Lower leg skin (tissue), 4 donors: ENCODE results near the gene FOXR1. TPM values are rescaled to one million over a fixed set of nuclear protein-coding genes. Genes with fewer than 3 reads are reported as not detected.

ENCODE experiments used
- DNase-seq, 2 donors: peaks; one replicate each; pipeline ENCODE4 v3.0.0-alpha.2; 2019; ENCODE audit warnings: low spot score in 2 of 2
- H3K4me3 ChIP-seq: fragments of 200-600 bp; sonication (generic); 2 replicates; pipeline ENCODE4 v1.5.1; 2017; ENCODE audit warnings: mild to moderate bottlenecking, low read depth; ENCODE audit not compliant: poor library complexity, severe bottlenecking
- CTCF ChIP-seq, 3 donors: fragments of 450-650 bp; IDR thresholded peaks; one replicate each; pipeline ENCODE4 v1.5.1; 2016; ENCODE audit warnings: antibody characterized with exemption in 3 of 3, mild to moderate bottlenecking in 3 of 3, moderate library complexity in 2 of 3
- POLR2A ChIP-seq, 2 donors: fragments of 450-650 bp; IDR thresholded peaks; one replicate each; pipeline ENCODE4 v1.6.1; 2016 to 2017; ENCODE audit warnings: antibody characterized with exemption in 2 of 2, mild to moderate bottlenecking in 1 of 2, moderate library complexity in 1 of 2
- WGBS, 2 donors: methylation state at CpG; one replicate each; pipeline ENCODE4 v1.1.5; 2018; 5-methylcytosine and 5-hydroxymethylcytosine counted together
- intact Hi-C: fragments of 100-400 bp; cut with DNase I; formaldehyde crosslinking; loops from one replicate; pipeline ENCODE4 v1.15.0; 2023; ENCODE audit warnings: low total_unique reads
- microRNA-seq, 2 donors: library from miRNA; unstranded; fragments of <30 nt; microRNA quantifications; one replicate each; pipeline ENCODE4, GENCODE V29; 2016; ENCODE audit warnings: borderline replicate concordance in 2 of 2, borderline number of aligned reads in 1 of 2
- total RNA-seq, 4 donors: library from RNA; depleted of rRNA; stranded (reverse); fragments of >200 nt; gene quantifications; one replicate each; pipeline ENCODE4 v1.1.0, GENCODE V29; 2016

The FOXR1 gene
- total RNA-seq, 4 donors from 2014 or later = not detected

- intact Hi-C loops = no loop called here
- 64 to 65% methylated on average over 7 to 9 of the region's 9 CpGs for WGBS, 2 donors
- no peak for TF ChIP-seq CTCF (IDR thresholded peaks at IDR 0.05)
- TF ChIP-seq POLR2A (IDR thresholded peaks at IDR 0.05) = no peak
- H3K4me3 ChIP-seq = no peak overlapping the region
- no peak for DNase-seq
These were observed 56.9 kb downstream of the FOXR1 start for GRCh38 chr11:119028346-119029068.

- no peak for DNase-seq
- 89 to 100% methylated on average over 1 of the region's 1 CpG for WGBS, 2 donors
- H3K4me3 ChIP-seq = no peak overlapping the region
- intact Hi-C loops = no loop called here
- TF ChIP-seq CTCF (IDR thresholded peaks at IDR 0.05) = no peak
- no peak for TF ChIP-seq POLR2A (IDR thresholded peaks at IDR 0.05)
These were observed 57.4 kb downstream of the FOXR1 start for GRCh38 chr11:119029069-119029339.

GRCh38 chr11:119029340-119030028, 57.9 kb downstream of the FOXR1 start:
- 37 to 46% methylated on average over 10 of the region's 10 CpGs for WGBS, 2 donors
- TF ChIP-seq CTCF (IDR thresholded peaks at IDR 0.05) (no peak), POLR2A (IDR thresholded peaks at IDR 0.05) (no peak)
- intact Hi-C loops = no loop called here
- peak in 1 of 2 donors; percentile 28 for DNase-seq
- H3K4me3 ChIP-seq = no peak overlapping the region

GRCh38 chr11:119030029-119030328, 58.4 kb downstream of the FOXR1 start:
- 3% methylated on average over 11 to 12 of the region's 13 CpGs for WGBS, 2 donors
- TF ChIP-seq CTCF (IDR thresholded peaks at IDR 0.05) = no peak
- no peak for TF ChIP-seq POLR2A (IDR thresholded peaks at IDR 0.05)
- no peak for DNase-seq
- intact Hi-C loops = no loop called here
- H3K4me3 ChIP-seq = peak overlapping the region; percentile 65

GRCh38 chr11:119030329-119031047, 58.9 kb downstream of the FOXR1 start, which contains the start of gene SLC37A4:
TSS of gene SLC37A4 (minus strand) at chr11:119030877.
- peak; percentile 97 to 99 for DNase-seq
- WGBS, 2 donors = 0 to 1% methylated on average over 49 to 52 of the region's 67 CpGs
- intact Hi-C loops = no loop called here
- TF ChIP-seq CTCF (IDR thresholded peaks at IDR 0.05) = no peak
- TF ChIP-seq POLR2A (IDR thresholded peaks at IDR 0.05) = no peak
- H3K4me3 ChIP-seq = peak within 1 kb of the TSS; percentile 65

Small RNAs within 50 kb of the gene (microRNA-seq; reads per million reads assigned to microRNA genes)
- gene MIR3656 = 0 reads per million in 2 donors

Other genes starting within 250 kb of the FOXR1 start
- gene DDX6, start 180.6 kb upstream of the FOXR1 start, total RNA-seq = 100 to 1,000 TPM in 2 of 4 donors, 10 to 100 TPM in 2; 71.8 to 117 (median 88.6) TPM
- gene CXCR5, start 87.9 kb upstream of the FOXR1 start, total RNA-seq = not detected
- gene BCL9L, start 45.8 kb upstream of the FOXR1 start, total RNA-seq = 10 to 100 TPM; 34.5 to 59.4 (median 45.8) TPM
- gene UPK2, start 15.5 kb upstream of the FOXR1 start, total RNA-seq = not detected
- gene CENATAC, start 26.4 kb downstream of the FOXR1 start, total RNA-seq = 10 to 100 TPM; 21.2 to 66.8 (median 39.9) TPM
- 1,000 to 10,000 TPM; 1,252 to 2,859 (median 1,930) TPM for gene RPS25, start 46.6 kb downstream of the FOXR1 start, total RNA-seq
- 10 to 100 TPM; 40.3 to 53.4 (median 52.2) TPM for gene TRAPPC4, start 47.0 kb downstream of the FOXR1 start, total RNA-seq
- gene SLC37A4, start 59.1 kb downstream of the FOXR1 start, total RNA-seq = 10 to 100 TPM; 14.0 to 25.4 (median 19.5) TPM
- 10 to 100 TPM; 21.8 to 47.0 (median 33.0) TPM for gene HYOU1, start 85.4 kb downstream of the FOXR1 start, total RNA-seq
- 10 to 100 TPM; 30.2 to 44.1 (median 41.3) TPM for gene VPS11, start 96.1 kb downstream of the FOXR1 start, total RNA-seq
- gene HMBS, start 113.1 kb downstream of the FOXR1 start, total RNA-seq = 10 to 100 TPM in 3 of 4 donors, 1 to 10 TPM in 1; 8.8 to 11.9 (median 11.1) TPM
- 10 to 100 TPM; 18.9 to 46.9 (median 27.5) TPM for gene DPAGT1, start 130.1 kb downstream of the FOXR1 start, total RNA-seq
- 10 to 100 TPM; 16.8 to 27.2 (median 22.6) TPM for gene C2CD2L, start 135.6 kb downstream of the FOXR1 start, total RNA-seq
- gene HINFP, start 149.8 kb downstream of the FOXR1 start, total RNA-seq = 10 to 100 TPM; 15.0 to 39.6 (median 31.2) TPM
- 1 to 10 TPM in 1 of 4 donors, under 1 TPM in 3; 0.52 to 1.1 (median 0.67) TPM for gene ABCG4, start 177.3 kb downstream of the FOXR1 start, total RNA-seq
- gene NLRX1, start 197.0 kb downstream of the FOXR1 start, total RNA-seq = 10 to 100 TPM; 31.4 to 58.0 (median 47.1) TPM
- gene NHERF4, start 213.7 kb downstream of the FOXR1 start, total RNA-seq = under 1 TPM in 2 of 4 donors, not detected in 2; 0.27 to 0.53 TPM
- gene CBL, start 234.6 kb downstream of the FOXR1 start, total RNA-seq = 10 to 100 TPM; 11.7 to 14.6 (median 14.0) TPM